ENCODE results near the gene PLK5. TPM values are rescaled to one million over a fixed set of nuclear protein-coding genes. Genes with fewer than 3 reads are reported as not detected.
"Not testable (repeated sequence)": the region's sequence is repeated elsewhere in the genome, so short reads cannot be mapped to it uniquely, and the experiment has no call there.

Gene PLK5
- total RNA-seq, 1 experiment from 2014 or later = not detected

DNA sequence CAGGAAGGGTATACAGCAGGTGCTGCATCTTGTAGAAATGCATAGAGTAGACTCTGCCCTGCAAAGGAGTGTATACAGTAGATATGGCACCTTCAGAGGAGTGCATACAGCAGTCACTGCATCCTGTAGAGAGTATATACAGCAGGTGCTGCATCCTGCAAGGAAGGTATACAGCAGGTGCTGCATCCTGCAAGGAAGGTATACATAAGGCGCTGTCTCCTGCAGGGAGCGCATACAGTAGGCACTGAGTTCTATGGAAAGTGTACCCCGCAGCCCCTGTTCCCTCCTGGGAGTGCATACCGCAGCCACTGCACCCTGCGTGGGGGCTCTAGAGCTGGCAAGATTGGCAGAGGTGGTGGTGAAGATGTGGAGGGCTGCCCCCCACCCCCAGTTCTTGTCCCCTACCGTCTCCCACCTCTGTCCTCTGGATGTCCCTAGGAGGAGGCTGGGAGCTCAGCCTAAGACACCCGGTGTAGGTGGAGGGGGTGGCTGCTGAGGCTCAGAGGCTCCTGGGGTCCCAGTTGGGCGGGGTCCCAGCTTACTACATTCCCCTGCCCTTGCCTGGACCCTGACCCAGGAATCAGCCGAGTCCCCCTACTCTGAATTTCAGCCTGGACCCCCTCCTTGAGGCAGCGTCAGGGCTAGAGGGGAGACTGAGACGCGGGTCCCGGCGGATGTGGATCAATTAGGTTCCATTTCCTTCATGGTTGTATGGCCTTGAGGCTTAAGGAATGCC, 8.7 kb upstream of the PLK5 start:
- Histone ChIP-seq H3K36me3 (ENCODE audit: insufficient read depth, low read length, poor library complexity, severe bottlenecking) (no peaks in the 10 kb centered on the region), H3K27me3 (replicated peaks; ENCODE audit: insufficient read depth, low read depth, low read length, poor library complexity) (no peaks in the 10 kb centered on the region), H3K4me3 (ENCODE audit: low read depth, low read length, poor library complexity, severe bottlenecking) (no peak overlapping the region), H3K4me1 (ENCODE audit: insufficient read depth, low read length, poor library complexity, severe bottlenecking) (peaks cover 6% of the 10 kb centered on the region), H3K9me3 (ENCODE audit: low read depth, low read length, poor library complexity, severe bottlenecking) (no peaks in the 10 kb centered on the region), H3K27ac (ENCODE audit: low read depth, low read length, poor library complexity, severe bottlenecking) (no peak overlapping the region)
- DNase-seq (ENCODE audit: low spot score) = no peak
- no TSS peak for BruUV-seq (replicated peaks)
- ChIA-PET POLR2A (ENCODE audit: low non-redundant PET) (no interaction called here), CTCF (no interaction called here)
- intact Hi-C loops (cut with micrococcal nuclease; ENCODE audit: unreplicated experiment) = no loop called here
- TF ChIP-seq CTCF (conservative IDR thresholded peaks at IDR 0.05; ENCODE audit: low read depth, low read length) (no peak), EZH2 (IDR thresholded peaks at IDR 0.05; ENCODE audit: borderline replicate concordance, low read depth, low read length, poor library complexity, severe bottlenecking) (no peak)

GRCh38 chr19:1516395-1516753, 7.5 kb upstream of the PLK5 start:
- CTCF ChIA-PET = no interaction called here

DNA sequence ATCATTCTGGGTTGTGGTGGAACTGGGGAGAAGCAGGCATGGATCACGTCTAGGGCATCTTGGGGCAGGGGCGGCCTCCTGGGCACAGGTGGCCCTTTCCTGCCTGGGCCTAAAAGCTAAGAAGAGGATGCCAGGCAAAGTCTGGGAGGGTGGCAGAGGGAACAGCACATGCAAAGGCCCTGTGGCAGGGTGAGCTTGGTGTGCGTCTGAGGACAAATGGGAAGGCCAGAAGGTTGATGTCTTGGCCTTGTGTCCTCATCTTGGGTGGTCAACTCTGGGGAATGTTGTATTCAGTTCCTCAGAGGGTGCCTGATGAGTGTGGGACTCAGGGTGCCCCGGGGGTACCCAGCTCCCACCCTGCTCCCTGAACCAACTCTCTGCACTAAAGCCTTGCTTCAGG, 5.4 kb upstream of the PLK5 start:
- CTCF ChIA-PET = no interaction called here
- POLR2A ChIA-PET (ENCODE audit: low non-redundant PET) = no interaction called here
- intact Hi-C loops (cut with micrococcal nuclease; ENCODE audit: unreplicated experiment) = no loop called here

More at GRCh38 chr19:1516395-1516753, 7.5 kb upstream of the PLK5 start:
- no peak overlapping the region for H3K4me3 ChIP-seq (ENCODE audit: low read depth, low read length, poor library complexity, severe bottlenecking)
- no peak for TF ChIP-seq CTCF (conservative IDR thresholded peaks at IDR 0.05; ENCODE audit: low read depth, low read length)
- TF ChIP-seq EZH2 (IDR thresholded peaks at IDR 0.05; ENCODE audit: borderline replicate concordance, low read depth, low read length, poor library complexity, severe bottlenecking) = no peak
- DNase-seq (ENCODE audit: low spot score) = peak; percentile 45
- no peaks in the 10 kb centered on the region for H3K36me3 ChIP-seq (ENCODE audit: insufficient read depth, low read length, poor library complexity, severe bottlenecking)
- POLR2A ChIA-PET (ENCODE audit: low non-redundant PET) = no interaction called here
- no peaks in the 10 kb centered on the region for H3K4me1 ChIP-seq (ENCODE audit: insufficient read depth, low read length, poor library complexity, severe bottlenecking)
- no TSS peak for BruUV-seq (replicated peaks)
- H3K9me3 ChIP-seq (ENCODE audit: low read depth, low read length, poor library complexity, severe bottlenecking) = no peaks in the 10 kb centered on the region
- no peak overlapping the region for H3K27ac ChIP-seq (ENCODE audit: low read depth, low read length, poor library complexity, severe bottlenecking)
- intact Hi-C loops (cut with micrococcal nuclease; ENCODE audit: unreplicated experiment) = no loop called here
- H3K27me3 ChIP-seq (replicated peaks; ENCODE audit: insufficient read depth, low read depth, low read length, poor library complexity) = no peaks in the 10 kb centered on the region

DNA sequence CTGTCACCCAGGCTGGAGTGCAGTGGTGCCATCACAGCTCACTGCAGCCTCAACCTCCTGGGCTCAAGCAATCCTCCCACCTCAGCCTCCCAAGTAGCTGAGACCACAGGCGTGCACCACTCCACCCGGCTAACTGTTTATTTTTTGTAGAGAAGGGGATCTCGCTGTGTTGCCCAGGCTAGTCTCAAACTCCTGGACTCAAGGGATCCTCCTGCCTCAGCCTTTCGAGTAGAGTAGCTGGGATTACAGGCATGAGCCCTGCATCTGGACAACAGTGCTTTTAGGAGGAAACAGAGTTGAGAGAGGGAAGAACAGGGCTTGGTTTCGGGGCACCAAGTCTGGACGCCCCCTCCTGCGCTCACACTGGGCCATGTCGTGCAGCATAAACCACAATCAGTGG, 4.1 kb upstream of the PLK5 start:
- H3K36me3 ChIP-seq (ENCODE audit: insufficient read depth, low read length, poor library complexity, severe bottlenecking); H3K9me3 ChIP-seq (ENCODE audit: low read depth, low read length, poor library complexity, severe bottlenecking); POLR2A ChIA-PET (ENCODE audit: low non-redundant PET); CTCF ChIA-PET; H3K4me1 ChIP-seq (ENCODE audit: insufficient read depth, low read length, poor library complexity, severe bottlenecking); intact Hi-C loops (cut with micrococcal nuclease; ENCODE audit: unreplicated experiment); H3K27ac ChIP-seq (ENCODE audit: low read depth, low read length, poor library complexity, severe bottlenecking); DNase-seq (ENCODE audit: low spot score); H3K4me3 ChIP-seq (ENCODE audit: low read depth, low read length, poor library complexity, severe bottlenecking); BruUV-seq (replicated peaks): not testable (repeated sequence)
- peaks cover 18% of the 10 kb centered on the region for H3K27me3 ChIP-seq (replicated peaks; ENCODE audit: insufficient read depth, low read depth, low read length, poor library complexity)

More for the DNA sequence above, 5.4 kb upstream of the PLK5 start:
- H3K4me1 ChIP-seq (ENCODE audit: insufficient read depth, low read length, poor library complexity, severe bottlenecking) = no peaks in the 10 kb centered on the region
- H3K9me3 ChIP-seq (ENCODE audit: low read depth, low read length, poor library complexity, severe bottlenecking) = no peaks in the 10 kb centered on the region
- no peaks in the 10 kb centered on the region for H3K36me3 ChIP-seq (ENCODE audit: insufficient read depth, low read length, poor library complexity, severe bottlenecking)
- H3K27me3 ChIP-seq (replicated peaks; ENCODE audit: insufficient read depth, low read depth, low read length, poor library complexity) = peaks cover 6% of the 10 kb centered on the region
- DNase-seq (ENCODE audit: low spot score) = no peak
- no peak overlapping the region for H3K4me3 ChIP-seq (ENCODE audit: low read depth, low read length, poor library complexity, severe bottlenecking)
- no peak overlapping the region for H3K27ac ChIP-seq (ENCODE audit: low read depth, low read length, poor library complexity, severe bottlenecking)
- no TSS peak for BruUV-seq (replicated peaks)
- TF ChIP-seq CTCF (conservative IDR thresholded peaks at IDR 0.05; ENCODE audit: low read depth, low read length) (no peak), EZH2 (IDR thresholded peaks at IDR 0.05; ENCODE audit: borderline replicate concordance, low read depth, low read length, poor library complexity, severe bottlenecking) (no peak)

Measured in A673 (cell line).